Cardiac fibroblast (primary cell): ENCODE data around the gene SLC12A7.

Experiments
- DNase-seq, 2 donors: peaks; one replicate each; pipeline versions ENCODE4 v3.0.0 to v3.0.0-alpha.2; 2010; ENCODE audit warnings: low read depth in 2 of 2
- H3K4me3 ChIP-seq, 2 donors: replicated peaks in 1 of 2; 1 replicate in 1 of 2; 2 replicates in 1 of 2; pipeline ENCODE4 v1.5.1; 2011; ENCODE audit warnings: low read depth in 2 of 2, low read length in 2 of 2, mild to moderate bottlenecking in 2 of 2, moderate library complexity in 1 of 2
- CTCF ChIP-seq: IDR thresholded peaks from one replicate; pipeline ENCODE4 v1.5.1; 2011; ENCODE audit warnings: low read depth, mild to moderate bottlenecking, low read length, inconsistent platforms

Gene SLC12A7

GRCh38 chr5:1013948-1014301 is 97.9 kb downstream of the SLC12A7 start:
- no peak for DNase-seq
- H3K4me3 ChIP-seq, result no peak overlapping the region
- TF ChIP-seq CTCF, result no peak

DNA sequence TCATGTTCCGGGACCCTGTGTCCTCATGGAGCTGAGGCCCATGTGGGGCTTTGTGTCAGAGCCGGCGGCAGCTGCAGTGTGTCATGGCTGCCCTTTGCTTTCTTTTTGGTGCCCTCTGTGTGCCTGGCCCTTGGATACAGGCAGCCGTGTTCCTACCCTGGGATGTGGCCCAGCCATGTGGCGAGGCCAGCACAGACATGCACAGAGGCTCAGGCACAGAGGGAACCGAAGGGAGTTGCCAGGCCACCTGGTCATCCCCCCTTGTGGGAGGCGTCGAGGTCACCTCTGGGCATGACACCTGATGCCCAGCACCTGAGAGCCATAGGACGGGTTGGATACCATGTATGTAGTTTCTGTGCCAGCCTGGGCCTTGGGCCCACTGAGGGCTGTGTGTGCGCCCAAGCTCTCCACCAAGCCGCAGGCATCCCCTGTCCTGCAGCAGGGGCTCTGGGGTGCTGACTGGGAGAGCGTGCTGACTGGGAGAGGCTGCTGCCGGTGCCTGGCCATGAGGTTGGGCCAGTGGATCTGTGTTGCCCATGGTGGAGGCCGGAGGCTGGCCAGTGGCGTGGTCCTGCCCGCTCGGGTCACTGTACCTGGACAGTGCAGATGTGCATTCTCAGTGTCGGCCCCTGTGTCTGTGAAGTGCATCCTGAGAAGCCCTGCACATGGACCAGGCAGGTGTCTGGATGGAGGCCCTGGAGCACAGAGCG is 98.5 kb downstream of the SLC12A7 start:
- no peak for TF ChIP-seq CTCF
- DNase-seq, result no peak
- H3K4me3 ChIP-seq, result no peak overlapping the region

DNA sequence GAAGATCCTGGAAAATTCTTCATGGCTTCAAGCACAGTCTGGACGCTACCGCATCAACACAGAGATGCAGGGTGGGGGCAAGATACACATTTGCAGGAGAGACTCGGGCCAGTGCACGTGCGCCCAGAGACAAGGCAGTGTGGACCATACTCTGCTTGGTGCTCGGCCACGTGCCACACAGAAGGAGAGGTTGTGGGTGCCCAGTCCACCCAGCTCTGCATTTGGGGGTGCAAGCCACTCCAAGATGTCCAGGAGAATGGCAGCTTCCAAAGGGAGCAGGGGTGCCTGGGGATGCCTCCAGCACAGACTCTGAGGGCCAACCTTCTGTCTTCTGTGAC is 99.0 kb downstream of the SLC12A7 start:
- no peak for TF ChIP-seq CTCF
- no peak overlapping the region for H3K4me3 ChIP-seq
- no peak for DNase-seq

DNA sequence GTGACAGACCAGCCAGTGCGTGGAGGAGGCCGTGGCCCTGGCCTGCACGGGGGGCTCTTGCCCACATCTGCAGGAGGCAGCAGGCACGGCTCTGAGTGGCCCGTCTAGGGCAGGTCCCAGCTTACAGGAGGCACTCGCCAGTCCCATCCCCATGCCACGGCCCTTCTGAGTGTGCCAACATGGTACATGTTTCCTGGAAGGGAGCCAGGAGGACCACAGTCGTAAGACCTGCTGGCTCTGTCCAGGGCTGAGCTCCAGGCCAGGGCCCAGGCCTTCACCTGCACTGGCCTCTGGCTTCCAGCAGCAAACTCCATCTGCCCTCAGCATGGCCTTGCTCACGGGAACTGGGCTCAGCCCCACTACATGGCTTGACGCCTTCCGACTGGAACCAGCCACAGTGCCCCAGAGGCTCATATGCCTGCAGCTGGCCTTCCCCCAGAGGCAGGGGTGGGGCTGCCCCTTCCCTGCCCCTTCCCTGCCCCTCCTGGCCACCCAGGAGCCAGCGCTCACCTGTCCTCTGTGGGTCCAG is 99.5 kb downstream of the SLC12A7 start:
- no peak for DNase-seq
- H3K4me3 ChIP-seq, result no peak overlapping the region
- TF ChIP-seq CTCF, result no peak

DNA sequence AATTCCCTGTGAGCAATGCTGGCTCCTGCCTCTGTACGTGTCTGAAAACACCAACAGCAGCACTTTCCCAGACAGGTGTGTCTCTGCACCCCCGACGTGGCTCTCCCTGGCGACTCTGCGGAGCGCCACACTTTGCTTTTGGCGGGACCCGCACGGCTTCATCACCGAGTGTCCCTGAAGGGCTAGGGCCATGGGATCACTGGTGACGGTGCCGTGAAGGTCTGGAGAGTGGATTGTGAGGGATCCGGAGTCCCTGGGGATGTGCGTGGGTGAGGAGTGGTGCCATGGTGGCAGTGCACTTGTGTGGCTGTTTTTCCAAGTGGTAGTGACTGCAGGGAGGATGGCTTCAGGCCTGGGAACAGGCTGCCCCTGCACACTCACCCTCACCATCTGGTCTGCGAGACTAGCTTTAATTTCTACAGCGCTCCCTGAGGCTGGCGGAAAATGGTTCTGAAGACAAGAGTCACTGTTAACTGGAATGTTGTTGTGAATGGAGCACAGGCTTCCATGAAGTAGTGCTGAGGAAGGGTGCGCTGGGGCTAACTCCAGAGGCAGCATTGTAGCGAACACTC is 100.0 kb downstream of the SLC12A7 start:
- no peak for TF ChIP-seq CTCF
- no peak for DNase-seq
- no peak overlapping the region for H3K4me3 ChIP-seq

DNA sequence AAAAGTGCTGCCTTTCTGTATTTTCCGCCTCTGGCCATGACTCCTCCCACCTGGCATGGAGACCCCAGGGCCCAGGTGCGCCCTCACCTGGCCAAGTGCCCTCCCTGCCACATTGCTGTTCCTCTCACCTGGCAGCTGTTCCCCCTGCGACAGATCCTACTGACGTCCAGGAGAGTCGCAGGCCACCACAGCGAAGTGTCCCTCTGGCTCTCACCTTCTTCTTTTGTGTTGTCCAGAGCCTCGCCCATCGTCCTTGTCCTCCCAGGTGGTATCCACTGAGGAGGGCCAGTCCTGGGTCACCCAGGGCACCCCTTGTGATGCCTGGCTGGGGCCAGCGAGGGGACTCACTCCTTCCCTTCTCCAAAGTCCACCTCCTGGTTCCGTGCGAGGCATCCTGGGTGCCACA is 100.6 kb downstream of the SLC12A7 start:
- H3K4me3 ChIP-seq, result no peak overlapping the region
- no peak for DNase-seq
- peak; percentile 29 for TF ChIP-seq CTCF

GRCh38 chr5:1010641-1011046 is 101.2 kb downstream of the SLC12A7 start:
- H3K4me3 ChIP-seq, result peak overlapping the region in 1 of 2 donors; percentile 15
- no peak for TF ChIP-seq CTCF

More at GRCh38 chr5:1010641-1011046, 101.2 kb downstream of the SLC12A7 start:
- DNase-seq, result no peak
